ENCODE results near the gene NFE2L3. TPM values are rescaled to one million over a fixed set of nuclear protein-coding genes. Genes with fewer than 3 reads are reported as not detected.
"Not testable (repeated sequence)": the region's sequence is repeated elsewhere in the genome, so short reads cannot be mapped to it uniquely, and the experiment has no call there.

The NFE2L3 gene
- total RNA-seq, 1 experiment from 2014 or later, result 8.5 TPM

DNA sequence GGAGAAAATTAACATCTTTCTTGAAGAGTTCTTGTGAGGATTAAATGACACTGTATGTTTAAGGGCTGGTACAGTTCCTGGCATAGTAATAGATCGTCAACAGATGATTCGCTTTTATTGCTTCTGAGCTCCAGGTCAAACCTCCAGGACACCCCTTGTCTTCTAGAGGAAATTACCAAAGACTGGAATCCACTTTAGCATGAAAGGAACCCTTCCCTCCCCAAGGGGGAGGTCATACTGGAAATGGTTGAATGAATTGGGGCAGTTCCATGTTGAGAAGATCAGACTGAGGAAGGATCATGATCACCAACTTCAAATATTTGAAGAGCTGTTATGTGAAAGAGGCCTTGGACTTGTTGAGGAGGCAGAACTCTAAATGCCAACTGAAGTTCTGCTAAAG is 8.9 kb downstream of the NFE2L3 start:
- no peak for DNase-seq (ENCODE audit: low spot score)
- Histone ChIP-seq H3K4me1 (ENCODE audit: insufficient read depth, low read length, poor library complexity, severe bottlenecking) (peaks cover 8% of the 10 kb centered on the region), H3K4me3 (ENCODE audit: low read depth, low read length, poor library complexity, severe bottlenecking) (no peak overlapping the region), H3K27ac (ENCODE audit: low read depth, low read length, poor library complexity, severe bottlenecking) (no peak overlapping the region), H3K9me3 (ENCODE audit: low read depth, low read length, poor library complexity, severe bottlenecking) (no peaks in the 10 kb centered on the region), H3K36me3 (ENCODE audit: insufficient read depth, low read length, poor library complexity, severe bottlenecking) (no peaks in the 10 kb centered on the region), H3K27me3 (replicated peaks; ENCODE audit: insufficient read depth, low read depth, low read length, poor library complexity) (no peaks in the 10 kb centered on the region)
- TF ChIP-seq CTCF (conservative IDR thresholded peaks at IDR 0.05; ENCODE audit: low read depth, low read length) (no peak), EZH2 (IDR thresholded peaks at IDR 0.05; ENCODE audit: borderline replicate concordance, low read depth, low read length, poor library complexity, severe bottlenecking) (no peak)
- intact Hi-C loops (cut with micrococcal nuclease; ENCODE audit: unreplicated experiment), result no loop called here
- CTCF ChIA-PET, result interaction anchor here (0.6 kb wide), 1 partner anchor 309 kb away, joined by 6 read pairs; no protein-coding TSS in a partner anchor
- POLR2A ChIA-PET (ENCODE audit: low non-redundant PET), result no interaction called here
- BruUV-seq (replicated peaks), result no TSS peak

DNA sequence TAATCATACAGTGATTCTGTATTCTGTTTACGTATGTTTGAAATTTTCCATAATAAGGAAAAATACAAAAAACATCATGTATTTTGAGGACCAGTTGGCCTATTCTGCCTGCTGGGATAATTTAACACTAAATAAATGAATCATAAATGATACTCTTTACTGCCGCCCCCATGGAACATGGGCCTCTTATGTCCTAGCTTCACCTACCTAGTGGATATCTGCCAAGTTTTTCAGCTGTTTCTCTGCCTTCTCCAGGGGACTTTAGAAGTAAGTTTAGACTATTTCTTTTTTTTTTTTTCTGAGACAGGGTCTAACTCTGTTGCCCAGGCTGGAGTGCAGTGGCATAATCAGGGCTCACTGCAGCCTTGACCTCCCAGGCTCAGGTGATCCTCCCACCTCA is 10.4 kb downstream of the NFE2L3 start:
- H3K4me1 ChIP-seq (ENCODE audit: insufficient read depth, low read length, poor library complexity, severe bottlenecking), result no peaks in the 10 kb centered on the region
- H3K36me3 ChIP-seq (ENCODE audit: insufficient read depth, low read length, poor library complexity, severe bottlenecking), result no peaks in the 10 kb centered on the region
- no peak for DNase-seq (ENCODE audit: low spot score)
- H3K4me3 ChIP-seq (ENCODE audit: low read depth, low read length, poor library complexity, severe bottlenecking), result no peak overlapping the region
- TF ChIP-seq CTCF (conservative IDR thresholded peaks at IDR 0.05; ENCODE audit: low read depth, low read length) (no peak), EZH2 (IDR thresholded peaks at IDR 0.05; ENCODE audit: borderline replicate concordance, low read depth, low read length, poor library complexity, severe bottlenecking) (no peak)
- ChIA-PET POLR2A (ENCODE audit: low non-redundant PET) (no interaction called here), CTCF (no interaction called here)
- no peaks in the 10 kb centered on the region for H3K27me3 ChIP-seq (replicated peaks; ENCODE audit: insufficient read depth, low read depth, low read length, poor library complexity)
- H3K27ac ChIP-seq (ENCODE audit: low read depth, low read length, poor library complexity, severe bottlenecking), result no peak overlapping the region
- H3K9me3 ChIP-seq (ENCODE audit: low read depth, low read length, poor library complexity, severe bottlenecking), result no peaks in the 10 kb centered on the region
- intact Hi-C loops (cut with micrococcal nuclease; ENCODE audit: unreplicated experiment), result no loop called here
- no TSS peak for BruUV-seq (replicated peaks)

GRCh38 chr7:26163804-26164203 is 11.8 kb downstream of the NFE2L3 start:
- BruUV-seq (replicated peaks); H3K4me1 ChIP-seq (ENCODE audit: insufficient read depth, low read length, poor library complexity, severe bottlenecking); DNase-seq (ENCODE audit: low spot score); H3K27ac ChIP-seq (ENCODE audit: low read depth, low read length, poor library complexity, severe bottlenecking); POLR2A ChIA-PET (ENCODE audit: low non-redundant PET); H3K4me3 ChIP-seq (ENCODE audit: low read depth, low read length, poor library complexity, severe bottlenecking); H3K9me3 ChIP-seq (ENCODE audit: low read depth, low read length, poor library complexity, severe bottlenecking); H3K36me3 ChIP-seq (ENCODE audit: insufficient read depth, low read length, poor library complexity, severe bottlenecking); intact Hi-C loops (cut with micrococcal nuclease; ENCODE audit: unreplicated experiment); H3K27me3 ChIP-seq (replicated peaks; ENCODE audit: insufficient read depth, low read depth, low read length, poor library complexity); CTCF ChIA-PET: not testable (repeated sequence)

DNA sequence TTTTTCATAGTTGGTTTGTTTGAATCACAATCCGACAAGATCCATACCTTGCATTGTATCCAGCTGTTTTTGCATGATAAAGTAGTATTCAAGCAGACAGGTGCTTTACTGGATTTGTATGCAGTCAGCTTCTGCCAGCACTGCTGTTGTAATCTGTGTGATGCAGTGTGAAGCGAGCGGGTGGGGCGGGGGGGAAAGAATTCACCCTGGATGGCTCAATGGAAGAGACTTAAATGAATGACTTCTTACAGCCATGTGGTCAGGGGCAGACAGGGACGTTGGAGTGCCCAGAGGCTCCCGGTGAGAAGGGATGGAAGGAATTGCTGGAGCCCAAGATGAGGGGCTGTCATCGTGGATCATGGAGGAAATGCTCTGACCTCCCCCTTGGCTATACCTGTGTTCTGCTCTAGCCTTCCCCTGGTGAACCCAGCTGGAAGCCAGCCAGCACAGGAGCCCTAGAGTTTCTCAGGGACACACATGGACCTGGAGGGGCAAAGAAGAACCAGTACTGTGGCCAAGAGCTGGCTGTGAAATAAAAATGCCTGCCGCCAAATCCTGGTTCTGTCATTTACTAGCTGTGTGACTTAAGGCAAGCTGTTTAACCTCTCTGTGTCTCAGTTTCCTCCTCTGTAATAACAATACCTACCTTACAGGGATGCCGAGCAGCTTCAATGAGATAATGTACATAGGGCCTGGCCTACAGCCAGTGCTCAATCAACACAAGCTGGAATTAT is 14.1 kb downstream of the NFE2L3 start:
- ChIA-PET CTCF (no interaction called here), POLR2A (ENCODE audit: low non-redundant PET) (no interaction called here)
- Histone ChIP-seq H3K27me3 (replicated peaks; ENCODE audit: insufficient read depth, low read depth, low read length, poor library complexity) (no peaks in the 10 kb centered on the region), H3K27ac (ENCODE audit: low read depth, low read length, poor library complexity, severe bottlenecking) (no peak overlapping the region), H3K9me3 (ENCODE audit: low read depth, low read length, poor library complexity, severe bottlenecking) (no peaks in the 10 kb centered on the region), H3K4me3 (ENCODE audit: low read depth, low read length, poor library complexity, severe bottlenecking) (no peak overlapping the region), H3K4me1 (ENCODE audit: insufficient read depth, low read length, poor library complexity, severe bottlenecking) (no peaks in the 10 kb centered on the region), H3K36me3 (ENCODE audit: insufficient read depth, low read length, poor library complexity, severe bottlenecking) (no peaks in the 10 kb centered on the region)
- TF ChIP-seq CTCF (conservative IDR thresholded peaks at IDR 0.05; ENCODE audit: low read depth, low read length) (no peak), EZH2 (IDR thresholded peaks at IDR 0.05; ENCODE audit: borderline replicate concordance, low read depth, low read length, poor library complexity, severe bottlenecking) (no peak)
- intact Hi-C loops (cut with micrococcal nuclease; ENCODE audit: unreplicated experiment), result no loop called here
- no peak for DNase-seq (ENCODE audit: low spot score)
- BruUV-seq (replicated peaks), result no TSS peak

Measured in A673 (cell line).